Endothelial cell of umbilical vein (primary cell): ENCODE measurements around the gene EXOC3. TPM values are rescaled to one million over a fixed set of nuclear protein-coding genes. Genes with fewer than 3 reads are reported as not detected.

Experiments used
- BruUV-seq: library from RNA; stranded (reverse); fragments of 400-500 nt; replicated peaks from 2 replicates; lab custom pipeline; 2021; lab: Mats Ljungman, UMichigan
- CTCF ChIA-PET: fragments of 300-600, 350-600 bp; sonication (Branson Sonifier 250); formaldehyde crosslinking; loops from one replicate; lab custom pipeline; 2021; ENCODE audit warnings: antibody characterized with exemption, inconsistent platforms; lab: Charles Lee
- POLR2A ChIA-PET: fragments of 300-600, 350-600 bp; sonication (Branson Sonifier 250); formaldehyde crosslinking; loops from one replicate; lab custom pipeline; 2021; ENCODE audit warnings: antibody characterized with exemption, inconsistent platforms; lab: Charles Lee
- DNase-seq: peaks from one replicate; pipeline ENCODE4 v3.0.0-alpha.2; 2011; ENCODE audit warnings: low read depth, low spot score
- FAIRE-seq: peaks from 2 replicates; lab custom pipeline; 2011; peaks lifted over from hg19 to GRCh38; lab: Jason Lieb, UNC
- H2AFZ ChIP-seq: 2 replicates; pipeline ENCODE4 v1.6.0; 2012; ENCODE audit warnings: low read depth, low read length, control low read depth, inconsistent platforms
- H3K27ac ChIP-seq: 2 replicates; pipeline ENCODE4 v1.5.1; 2011; ENCODE audit warnings: low read depth, mild to moderate bottlenecking, control low read depth, low read length, moderate library complexity; ENCODE audit not compliant: insufficient read depth
- H3K27me3 ChIP-seq, 2 experiments: 2 replicates each; pipeline versions ENCODE4 v1.6.0 to v1.6.1; 2011; ENCODE audit warnings: low read length in 2 of 2, mixed read lengths in 1 of 2; ENCODE audit not compliant: control insufficient read depth in 2 of 2, insufficient read depth in 2 of 2
- H3K36me3 ChIP-seq, 2 experiments: 2 replicates in 1 of 2; 3 replicates in 1 of 2; pipeline ENCODE4 v1.5.1; 2011; ENCODE audit warnings: low read length in 2 of 2, mild to moderate bottlenecking in 1 of 2, moderate library complexity in 1 of 2; ENCODE audit not compliant: control insufficient read depth in 2 of 2, insufficient read depth in 2 of 2; ENCODE audit errors: extremely low read depth in 1 of 2
- H3K4me1 ChIP-seq: 3 replicates; pipeline ENCODE4 v1.5.1; 2011; ENCODE audit warnings: mild to moderate bottlenecking, low read length; ENCODE audit not compliant: control insufficient read depth, insufficient read depth; ENCODE audit errors: extremely low read depth
- H3K4me2 ChIP-seq: 2 replicates; pipeline ENCODE4 v1.6.1; 2011; ENCODE audit warnings: low read length, control low read depth, mixed read lengths; ENCODE audit not compliant: insufficient read depth
- H3K4me3 ChIP-seq, 3 experiments: fragments of 200-600 bp in 1 of 3; sonication (generic), shearing (Covaris generic) in 1 of 3; replicated peaks in 1 of 3; 2 replicates each; pipeline ENCODE4 v1.5.1; 2011 to 2016; ENCODE audit warnings: control low read depth in 3 of 3, low read length in 3 of 3, mild to moderate bottlenecking in 2 of 3, inconsistent platforms in 1 of 3, low read depth in 1 of 3, moderate library complexity in 1 of 3; ENCODE audit not compliant: insufficient read depth in 1 of 3
- H3K79me2 ChIP-seq: 2 replicates; pipeline ENCODE4 v1.6.0; 2012; ENCODE audit warnings: low read length, inconsistent platforms; ENCODE audit not compliant: control insufficient read depth, insufficient read depth
- H3K9ac ChIP-seq: replicated peaks from 2 replicates; pipeline ENCODE3; 2011; ENCODE audit warnings: low read length, control low read depth; ENCODE audit not compliant: insufficient read depth; ENCODE audit errors: extremely low read depth
- H3K9me1 ChIP-seq: replicated peaks from 3 replicates; pipeline ENCODE4 v1.6.0; 2011; ENCODE audit warnings: mild to moderate bottlenecking, low read length; ENCODE audit not compliant: control insufficient read depth, insufficient read depth; ENCODE audit errors: extremely low read depth
- H3K9me3 ChIP-seq: replicated peaks from 2 replicates; pipeline ENCODE4 v1.5.1; 2012; ENCODE audit warnings: low read length, inconsistent platforms; ENCODE audit not compliant: control insufficient read depth, insufficient read depth
- H4K20me1 ChIP-seq: replicated peaks from 2 replicates; pipeline ENCODE3; 2011; ENCODE audit warnings: mild to moderate bottlenecking, low read length; ENCODE audit not compliant: control insufficient read depth, insufficient read depth; ENCODE audit errors: extremely low read depth
- CTCF ChIP-seq, 2 donors: IDR thresholded peaks; 1 replicate in 1 of 2; 2 replicates in 1 of 2; pipeline ENCODE4 v1.5.1; 2011; ENCODE audit warnings: low read length in 2 of 2, mild to moderate bottlenecking in 2 of 2, moderate library complexity in 2 of 2, control low read depth in 1 of 2, inconsistent platforms in 1 of 2, low read depth in 1 of 2; ENCODE audit not compliant: insufficient read depth in 1 of 2; ENCODE audit errors: extremely low read depth in 1 of 2
- EZH2 ChIP-seq: IDR thresholded peaks from 2 replicates; pipeline ENCODE4 v1.6.1; 2012; ENCODE audit warnings: borderline replicate concordance, low read depth, mild to moderate bottlenecking, moderate library complexity, low read length, inconsistent platforms; ENCODE audit not compliant: severe bottlenecking
- FOS ChIP-seq: IDR thresholded peaks from 2 replicates; pipeline ENCODE4 v1.6.1; 2011; ENCODE audit warnings: mild to moderate bottlenecking, low read length, moderate library complexity, borderline replicate concordance; ENCODE audit not compliant: insufficient read depth
- GATA2 ChIP-seq: IDR thresholded peaks from 2 replicates; pipeline ENCODE4 v1.7.0; 2011; ENCODE audit warnings: low read depth, mild to moderate bottlenecking, moderate library complexity, mixed read lengths, low read length; ENCODE audit not compliant: insufficient read length, insufficient read depth
- JUN ChIP-seq: IDR thresholded peaks from 2 replicates; pipeline ENCODE4 v1.6.1; 2011; ENCODE audit warnings: borderline replicate concordance, low read depth; ENCODE audit not compliant: insufficient read length, insufficient read depth
- MAX ChIP-seq: IDR thresholded peaks from 2 replicates; pipeline ENCODE4 v1.6.1; 2011; ENCODE audit not compliant: insufficient read depth, insufficient read length
- MYC ChIP-seq: IDR thresholded peaks from one replicate; pipeline ENCODE4 v1.6.1; 2011; ENCODE audit warnings: mild to moderate bottlenecking, low read depth, low read length
- POLR2A ChIP-seq: IDR thresholded peaks from 2 replicates; pipeline ENCODE4 v1.6.1; 2012; ENCODE audit warnings: low read depth, mild to moderate bottlenecking, control low read depth, low read length
- POLR2AphosphoS5 ChIP-seq: IDR thresholded peaks from 2 replicates; pipeline ENCODE4 v1.6.1; 2012; ENCODE audit warnings: low read depth, mild to moderate bottlenecking, control low read depth, low read length, moderate library complexity; ENCODE audit not compliant: insufficient read depth
- dilution Hi-C: fragments of 300-500 bp; cut with MboI; formaldehyde crosslinking; loops from one replicate; pipeline ENCODE4 v1.15.0; 2019; ENCODE audit warnings: low sequenced_read_pairs; ENCODE audit not compliant: extremely low pct_ligation_motif_present
- intact Hi-C: fragments of 100-400 bp; cut with micrococcal nuclease; formaldehyde crosslinking; loops from one replicate; pipeline ENCODE4 v1.10.0; 2022
- polyA plus RNA-seq, 4 experiments: library from polyadenylated mRNA; depleted of rRNA in 3 of 4; stranded (reverse) in 3 of 4; unstranded in 1 of 4; fragments of >200 nt; gene quantifications; 2 replicates each; pipeline versions ENCODE4 v1.2.1 to v1.2.3, GENCODE V29; 2011 to 2012; ENCODE audit warnings: missing spikeins in 1 of 4
- total RNA-seq: library from RNA; stranded (reverse); gene quantifications from 2 replicates; pipeline ENCODE4 v1.2.3, GENCODE V29; 2021

EXOC3 gene
- total and polyA plus RNA-seq, 2 donors (not counting 3 experiments of a cell fraction or from before 2014, with no cell fraction given) = 26.4 to 52.9 TPM

- H3K9me3 ChIP-seq = no peaks in the 10 kb centered on the region
- CTCF ChIA-PET = interaction anchor here (0.9 kb wide), 1 partner anchor 23 kb away, joined by 5 read pairs; no protein-coding TSS in a partner anchor
- POLR2A ChIA-PET = no interaction called here
- peaks cover 4% of the 10 kb centered on the region for H3K79me2 ChIP-seq
- no TSS peak for BruUV-seq
- intact Hi-C loops = loop anchor here (5.0 kb wide), 1 partner anchor 142 kb away; the partner anchor contains the start of gene CEP72
- H3K4me1 ChIP-seq = peaks cover 6% of the 10 kb centered on the region
- H3K4me3 ChIP-seq = no peak overlapping the region
- TF ChIP-seq POLR2AphosphoS5 (no peak), MYC (no peak), FOS (no peak)
- H3K9me1 ChIP-seq = no peaks in the 10 kb centered on the region
- no peak overlapping the region for H3K27ac ChIP-seq
- dilution Hi-C loops = no loop called here
- peaks cover 0 to 8% of the 10 kb centered on the region in 2 experiments for H3K36me3 ChIP-seq
- H3K4me2 ChIP-seq = no peak overlapping the region
- H4K20me1 ChIP-seq = no peaks in the 10 kb centered on the region
- no peak overlapping the region for H3K9ac ChIP-seq
- H3K27me3 ChIP-seq = peaks cover 3% of the 10 kb centered on the region in 2 experiments
- FAIRE-seq (no peak), DNase-seq (no peak)
- H2AFZ ChIP-seq = no peak overlapping the region
Observed at GRCh38 chr5:469752-470483, 26.9 kb downstream of the EXOC3 start.

GRCh38 chr5:470961-471749 lies 28.2 kb downstream of the EXOC3 start:
- Histone ChIP-seq H3K4me3 (no peak overlapping the region), H3K9ac (no peak overlapping the region), H2AFZ (no peak overlapping the region), H4K20me1 (no peaks in the 10 kb centered on the region), H3K9me3 (no peaks in the 10 kb centered on the region), H3K4me1 (peaks cover 6% of the 10 kb centered on the region), H3K9me1 (no peaks in the 10 kb centered on the region), H3K27me3 (peaks cover 5 to 10% of the 10 kb centered on the region in 2 experiments), H3K79me2 (peaks cover 4% of the 10 kb centered on the region), H3K4me2 (no peak overlapping the region), H3K36me3 (peaks cover 0 to 5% of the 10 kb centered on the region in 2 experiments), H3K27ac (no peak overlapping the region)
- intact Hi-C loops = loop anchor here (5.0 kb wide), 1 partner anchor 141 kb away; the partner anchor contains the start of gene CEP72
- no peak for DNase-seq
- CTCF ChIA-PET = interaction anchor here (3.5 kb wide), 1 partner anchor 25 kb away, joined by 23 read pairs; no protein-coding TSS in a partner anchor
- TF ChIP-seq EZH2 (no peak), GATA2 (no peak), FOS (no peak), MAX (no peak), MYC (no peak), POLR2AphosphoS5 (no peak), JUN (no peak), CTCF (IDR thresholded peaks at IDR 0.05; ENCODE audit: extremely low read depth in 1 of 2, insufficient read depth in 1 of 2, low read depth in 1 of 2, low read length in 2 of 2) (no peak), POLR2A (no peak)
- dilution Hi-C loops = no loop called here
- POLR2A ChIA-PET = interaction anchor here (0.6 kb wide), 1 partner anchor 82 kb away, joined by 5 read pairs; no protein-coding TSS in a partner anchor
- no TSS peak for BruUV-seq
- FAIRE-seq = no peak
